ENCODE data around the gene RPL22. TPM values are rescaled to one million over a fixed set of nuclear protein-coding genes. Genes with fewer than 3 reads are reported as not detected.

The RPL22 gene
- total RNA-seq, 3 donors from 2014 or later: 210 to 329 (median 306) TPM

GRCh38 chr1:6245869-6246496, 46.6 kb upstream of the RPL22 start:
- H3K36me3 ChIP-seq: no peaks in the 10 kb centered on the region
- no peak for DNase-seq (ENCODE audit: low spot score in 2 of 2)
- no peaks in the 10 kb centered on the region for H3K9me3 ChIP-seq
- H3K27ac ChIP-seq: no peak overlapping the region
- intact Hi-C loops (cut with DNase I; ENCODE audit: low total_unique reads): loop anchor here (2.0 kb wide), 1 partner anchor 95 kb away; no protein-coding TSS in a partner anchor
- H3K27me3 ChIP-seq: peaks cover 31 to 84% of the 10 kb centered on the region in 2 donors
- TF ChIP-seq POLR2A (IDR thresholded peaks at IDR 0.05) (no peak), CTCF (IDR thresholded peaks at IDR 0.05) (no peak), POLR2AphosphoS5 (IDR thresholded peaks at IDR 0.05) (no peak)
- peaks cover 8 to 10% of the 10 kb centered on the region in 2 donors for H3K4me1 ChIP-seq
- no peak overlapping the region for H3K4me3 ChIP-seq

- no peaks in the 10 kb centered on the region for H3K9me3 ChIP-seq
- no peak overlapping the region for H3K4me3 ChIP-seq
- TF ChIP-seq POLR2A (IDR thresholded peaks at IDR 0.05): no peak
- peak; percentile 54 to 86 (median 55) for TF ChIP-seq CTCF (IDR thresholded peaks at IDR 0.05)
- peak; percentile 17 to 45 (median 26) for TF ChIP-seq POLR2AphosphoS5 (IDR thresholded peaks at IDR 0.05)
- H3K27ac ChIP-seq: no peak overlapping the region
- no peaks in the 10 kb centered on the region for H3K36me3 ChIP-seq
- peak in 1 of 2 donors; percentile 75 for DNase-seq (ENCODE audit: low spot score in 2 of 2)
- peaks cover 31 to 83% of the 10 kb centered on the region in 2 donors for H3K27me3 ChIP-seq
- peaks cover 8 to 10% of the 10 kb centered on the region in 2 donors for H3K4me1 ChIP-seq
- intact Hi-C loops (cut with DNase I; ENCODE audit: low total_unique reads): loop anchor here (2.0 kb wide), 1 partner anchor 96 kb away; no protein-coding TSS in a partner anchor
Observed at GRCh38 chr1:6245086-6245868, 45.9 kb upstream of the RPL22 start.

- Histone ChIP-seq H3K27ac (no peak overlapping the region), H3K4me1 (peaks cover 8 to 10% of the 10 kb centered on the region in 2 donors), H3K9me3 (no peaks in the 10 kb centered on the region), H3K27me3 (peaks cover 31 to 81% of the 10 kb centered on the region in 2 donors), H3K36me3 (no peaks in the 10 kb centered on the region), H3K4me3 (no peak overlapping the region)
- TF ChIP-seq CTCF (IDR thresholded peaks at IDR 0.05): no peak
- TF ChIP-seq POLR2AphosphoS5 (IDR thresholded peaks at IDR 0.05): no peak
- no peak for TF ChIP-seq POLR2A (IDR thresholded peaks at IDR 0.05)
- no peak for DNase-seq (ENCODE audit: low spot score in 2 of 2)
- intact Hi-C loops (cut with DNase I; ENCODE audit: low total_unique reads): loop anchor here (2.0 kb wide), 1 partner anchor 96 kb away; no protein-coding TSS in a partner anchor
Observed at GRCh38 chr1:6244401-6245049, 45.1 kb upstream of the RPL22 start.

GRCh38 chr1:6243993-6244392, 44.6 kb upstream of the RPL22 start, which contains the start of gene HES3:
TSS of gene HES3 (plus strand) at chr1:6244179. CDS start at chr1:6244366, 187 bp downstream.
- Histone ChIP-seq H3K4me3 (no peak within 1 kb of the TSS), H3K27me3 (peaks cover 29 to 78% of the 10 kb centered on the region in 2 donors), H3K9me3 (no peaks in the 10 kb centered on the region), H3K36me3 (no peaks in the 10 kb centered on the region), H3K4me1 (peaks cover 8 to 10% of the 10 kb centered on the region in 2 donors), H3K27ac (no peak within 1 kb of the TSS)
- DNase-seq (ENCODE audit: low spot score in 2 of 2): no peak
- intact Hi-C loops (cut with DNase I; ENCODE audit: low total_unique reads): loop anchor here (2.0 kb wide), 1 partner anchor 97 kb away; no protein-coding TSS in a partner anchor
- no peak for TF ChIP-seq POLR2AphosphoS5 (IDR thresholded peaks at IDR 0.05)
- TF ChIP-seq CTCF (IDR thresholded peaks at IDR 0.05): no peak
- TF ChIP-seq POLR2A (IDR thresholded peaks at IDR 0.05): no peak
